NCI-H128 (cell line): ENCODE data around the gene ATXN2L.

Experiments
- DNase-seq: peaks from one replicate; lab custom pipeline; 2025; ENCODE audit not compliant: unreplicated experiment; lab: John Stamatoyannopoulos, UW

ATXN2L gene

DNA sequence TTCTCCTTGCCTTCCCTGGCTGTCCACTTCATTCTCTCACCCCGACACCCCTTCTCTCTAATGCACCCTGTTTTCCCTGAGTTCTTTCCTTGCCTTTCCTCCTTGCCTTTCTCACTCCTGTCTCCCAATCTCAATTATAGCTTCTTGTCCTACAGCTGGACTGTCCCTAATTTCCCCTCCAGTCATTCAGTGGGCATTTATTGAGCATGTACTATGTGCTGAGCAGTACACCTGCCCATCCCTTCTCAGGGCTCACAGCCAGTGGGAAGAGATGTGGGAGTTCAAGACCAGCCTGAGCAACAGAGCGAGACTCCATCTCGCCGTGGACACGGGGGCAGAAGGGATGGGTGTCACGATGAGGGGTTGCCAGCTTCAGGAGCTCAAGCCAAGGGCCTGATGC lies 61.2 kb downstream of the ATXN2L start:
- no peak for DNase-seq
